Peyer's patch (tissue), 4 donors: ENCODE measurements around the gene ACSF2. TPM values are rescaled to one million over a fixed set of nuclear protein-coding genes. Genes with fewer than 3 reads are reported as not detected.

Experiments used
- DNase-seq, 3 donors: peaks; one replicate each; pipeline ENCODE4 v3.0.0-alpha.2; 2017 to 2019
- H3K27ac ChIP-seq, 4 donors: fragments of 200-600 bp; sonication (generic); one replicate each; pipeline ENCODE4 v1.5.1; 2016 to 2019
- H3K27me3 ChIP-seq, 2 donors: fragments of 200-600 bp; sonication (generic); one replicate each; pipeline ENCODE4 v1.5.1; 2019
- H3K36me3 ChIP-seq, 3 donors: fragments of 200-600 bp; sonication (generic); one replicate each; pipeline ENCODE4 v1.5.1; 2016 to 2019
- H3K4me1 ChIP-seq, 4 donors: fragments of 200-600 bp; sonication (generic); one replicate each; pipeline ENCODE4 v1.5.1; 2016 to 2019
- H3K4me3 ChIP-seq, 4 donors: fragments of 200-600 bp; sonication (generic); 1 replicate in 3 of 4; 2 replicates in 1 of 4; pipeline ENCODE4 v1.5.1; 2016 to 2019; ENCODE audit warnings: mild to moderate bottlenecking in 1 of 4
- H3K9me3 ChIP-seq, 4 donors: fragments of 200-600 bp; sonication (generic); one replicate each; pipeline ENCODE4 v1.5.1; 2016 to 2019; ENCODE audit warnings: mild to moderate bottlenecking in 1 of 4
- CTCF ChIP-seq, 6 experiments: fragments of 450-650 bp in 4 of 6; fragments of 200-600 bp in 2 of 6; sonication (generic) in 1 of 6; IDR thresholded peaks; one replicate each; pipeline ENCODE4 v1.5.1; 2017 to 2019; ENCODE audit warnings: antibody characterized with exemption in 6 of 6, mild to moderate bottlenecking in 3 of 6, moderate library complexity in 1 of 6
- POLR2A ChIP-seq, 2 donors: fragments of 450-650 bp; IDR thresholded peaks; one replicate each; pipeline ENCODE4 v1.5.1; 2017; ENCODE audit warnings: antibody characterized with exemption in 2 of 2, mild to moderate bottlenecking in 2 of 2, moderate library complexity in 2 of 2
- total RNA-seq, 4 donors: library from RNA; depleted of rRNA; stranded (reverse); fragments of >200 nt; gene quantifications; one replicate each; pipeline ENCODE4 v1.1.0, GENCODE V29; 2016

The ACSF2 gene
- total RNA-seq, 4 donors from 2014 or later, result 143 to 278 (median 189) TPM

DNA sequence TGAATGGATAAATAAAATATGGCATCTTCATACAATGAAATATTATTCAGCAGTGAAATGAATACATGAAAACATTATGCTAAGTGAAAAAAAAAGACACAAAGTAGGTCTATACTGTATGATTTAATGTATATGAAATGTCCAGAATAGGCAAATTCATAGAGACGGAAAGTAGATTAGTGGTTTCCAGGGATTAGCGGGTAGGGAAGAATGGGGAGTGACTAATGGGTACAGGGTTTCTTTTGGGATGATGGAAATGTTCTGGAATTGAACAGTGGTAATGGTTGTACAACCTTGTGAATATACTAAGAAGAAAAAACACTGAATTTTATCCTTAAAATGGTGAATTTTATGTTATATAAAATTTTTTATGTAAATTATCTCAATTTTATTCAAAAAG, 73.7 kb downstream of the ACSF2 start:
- DNase-seq, result no peak
- no peak overlapping the region for H3K27ac ChIP-seq
- no peak for TF ChIP-seq POLR2A (IDR thresholded peaks at IDR 0.05)
- no peak for TF ChIP-seq CTCF (IDR thresholded peaks at IDR 0.05)
- no peaks in the 10 kb centered on the region for H3K9me3 ChIP-seq
- H3K27me3 ChIP-seq, result no peaks in the 10 kb centered on the region
- no peaks in the 10 kb centered on the region for H3K36me3 ChIP-seq
- H3K4me1 ChIP-seq, result peaks cover 0 to 25% (median 0%) of the 10 kb centered on the region in 4 donors
- no peak overlapping the region for H3K4me3 ChIP-seq

GRCh38 chr17:50501054-50501453, 75.0 kb downstream of the ACSF2 start:
- peak; percentile 15 to 70 (median 54) for DNase-seq
- H3K27me3 ChIP-seq, result no peaks in the 10 kb centered on the region
- H3K27ac ChIP-seq, result no peak overlapping the region
- H3K9me3 ChIP-seq, result no peaks in the 10 kb centered on the region
- no peak overlapping the region for H3K4me3 ChIP-seq
- H3K36me3 ChIP-seq, result no peaks in the 10 kb centered on the region
- peaks cover 0 to 25% (median 0%) of the 10 kb centered on the region in 4 donors for H3K4me1 ChIP-seq
- TF ChIP-seq POLR2A (IDR thresholded peaks at IDR 0.05) (no peak), CTCF (IDR thresholded peaks at IDR 0.05) (peak in 4 of 6 experiments; percentile 30 to 47 (median 42))

- H3K27me3 ChIP-seq, result no peaks in the 10 kb centered on the region
- no peaks in the 10 kb centered on the region for H3K9me3 ChIP-seq
- H3K4me3 ChIP-seq, result no peak overlapping the region
- no peaks in the 10 kb centered on the region for H3K36me3 ChIP-seq
- H3K4me1 ChIP-seq, result peaks cover 0 to 25% (median 0%) of the 10 kb centered on the region in 4 donors
- no peak for TF ChIP-seq POLR2A (IDR thresholded peaks at IDR 0.05)
- no peak for TF ChIP-seq CTCF (IDR thresholded peaks at IDR 0.05)
- peak in 1 of 3 donors; percentile 27 for DNase-seq
- H3K27ac ChIP-seq, result peak overlapping the region in 2 of 4 donors; percentile 8 to 73
Observed at GRCh38 chr17:50502301-50502990, 76.4 kb downstream of the ACSF2 start.

- Histone ChIP-seq H3K4me1 (peaks cover 0 to 28% (median 6%) of the 10 kb centered on the region in 4 donors), H3K9me3 (no peaks in the 10 kb centered on the region), H3K36me3 (no peaks in the 10 kb centered on the region), H3K27ac (no peak overlapping the region), H3K27me3 (no peaks in the 10 kb centered on the region), H3K4me3 (no peak overlapping the region)
- TF ChIP-seq CTCF (IDR thresholded peaks at IDR 0.05) (no peak), POLR2A (IDR thresholded peaks at IDR 0.05) (no peak)
- peak in 1 of 3 donors; percentile 48 for DNase-seq
Observed at GRCh38 chr17:50505591-50506130, 79.6 kb downstream of the ACSF2 start.

- no peak overlapping the region for H3K27ac ChIP-seq
- no peak overlapping the region for H3K4me3 ChIP-seq
- no peaks in the 10 kb centered on the region for H3K9me3 ChIP-seq
- no peaks in the 10 kb centered on the region for H3K36me3 ChIP-seq
- TF ChIP-seq CTCF (IDR thresholded peaks at IDR 0.05), result no peak
- TF ChIP-seq POLR2A (IDR thresholded peaks at IDR 0.05), result no peak
- H3K4me1 ChIP-seq, result peaks cover 0 to 28% (median 6%) of the 10 kb centered on the region in 4 donors
- DNase-seq, result peak in 1 of 3 donors; percentile 43
- H3K27me3 ChIP-seq, result no peaks in the 10 kb centered on the region
Observed at GRCh38 chr17:50506298-50506697, 80.3 kb downstream of the ACSF2 start.
